NOMO-1 treated with dmso at 0.1 percent for 144 hours (cell line): ENCODE measurements around the gene IFT57.
A peak's percentile ranks its signal among the peaks of the same experiment; 100 is the strongest.
"Not testable (repeated sequence)": the region's sequence is repeated elsewhere in the genome, so short reads cannot be mapped to it uniquely, and the experiment has no call there.

Experiments
- DNase-seq: peaks from one replicate; lab custom pipeline; 2025; ENCODE audit not compliant: unreplicated experiment; lab: John Stamatoyannopoulos, UW

IFT57 gene

DNA sequence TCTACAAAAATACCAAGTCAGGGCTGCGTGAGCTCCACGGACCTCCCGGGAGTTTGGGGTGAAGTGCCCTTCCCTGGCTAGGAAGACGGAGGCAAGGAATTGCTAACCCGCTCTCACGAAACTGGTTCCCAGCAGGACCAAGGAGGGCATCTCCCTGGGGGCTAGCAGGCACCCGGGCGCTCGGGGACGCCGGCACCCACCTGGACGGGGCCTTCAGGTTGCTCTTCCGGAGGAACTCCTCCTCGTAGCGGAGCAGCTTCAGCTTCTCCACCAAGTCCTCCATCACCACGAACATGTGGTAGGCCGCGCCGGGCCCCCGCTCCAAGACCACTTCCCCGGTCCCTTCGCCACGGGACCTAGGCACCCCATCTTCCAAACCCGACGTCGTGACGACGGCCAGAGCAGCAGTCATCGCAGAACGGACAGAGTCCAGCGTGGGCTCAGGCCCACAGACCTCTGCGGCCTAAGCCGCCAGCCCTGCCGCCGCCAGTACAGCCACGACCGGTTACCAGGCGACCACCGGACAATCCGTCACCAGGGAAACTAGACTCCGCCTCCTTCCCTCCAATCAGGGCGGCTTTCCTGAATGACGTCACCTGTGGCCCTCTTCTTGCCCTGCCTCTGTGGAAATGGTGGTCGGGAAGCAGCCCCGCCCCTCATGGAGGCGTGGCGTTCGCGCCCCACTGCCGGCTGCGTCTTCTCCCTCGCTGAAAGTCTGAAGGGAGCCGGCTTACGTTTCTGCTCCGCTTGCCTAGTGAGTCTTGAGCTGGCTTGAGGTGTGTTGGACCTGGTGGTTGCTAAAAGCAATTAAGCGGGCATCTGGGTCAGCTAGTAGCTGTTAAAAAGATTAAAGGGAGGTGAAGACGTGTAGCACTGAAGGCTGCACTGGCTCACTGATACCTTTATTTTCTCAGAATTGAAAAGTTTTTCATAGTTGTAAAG is at the start of gene IFT57:
IFT57 (minus strand) TSS at position 514 of the 942 bp plus-strand sequence; CDS start at position 412, 102 bp downstream.
- peak; percentile 97 for DNase-seq

- no peak for DNase-seq
Observed at GRCh38 chr3:108271626-108272025, 49.4 kb upstream of the IFT57 start.

DNA sequence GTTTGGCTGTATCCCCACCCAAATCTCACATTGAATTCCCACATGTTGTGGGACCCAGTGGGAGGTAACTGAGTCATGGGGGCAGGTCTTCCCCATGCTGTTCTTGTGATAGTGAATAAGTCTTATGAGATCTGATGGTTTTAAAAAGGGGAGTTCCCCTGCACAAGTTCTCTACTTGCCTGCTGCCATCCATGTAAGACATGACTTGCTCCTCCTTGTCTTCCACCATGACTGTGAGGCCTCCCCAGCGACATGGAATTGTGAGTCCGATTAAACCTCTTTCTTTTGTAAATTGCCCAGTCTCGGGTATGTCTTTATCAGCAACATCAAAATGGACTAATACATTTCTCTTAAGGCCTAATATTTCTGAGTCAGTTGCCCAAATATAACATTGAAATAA is 46.0 kb upstream of the IFT57 start:
- DNase-seq = not testable (repeated sequence)

DNA sequence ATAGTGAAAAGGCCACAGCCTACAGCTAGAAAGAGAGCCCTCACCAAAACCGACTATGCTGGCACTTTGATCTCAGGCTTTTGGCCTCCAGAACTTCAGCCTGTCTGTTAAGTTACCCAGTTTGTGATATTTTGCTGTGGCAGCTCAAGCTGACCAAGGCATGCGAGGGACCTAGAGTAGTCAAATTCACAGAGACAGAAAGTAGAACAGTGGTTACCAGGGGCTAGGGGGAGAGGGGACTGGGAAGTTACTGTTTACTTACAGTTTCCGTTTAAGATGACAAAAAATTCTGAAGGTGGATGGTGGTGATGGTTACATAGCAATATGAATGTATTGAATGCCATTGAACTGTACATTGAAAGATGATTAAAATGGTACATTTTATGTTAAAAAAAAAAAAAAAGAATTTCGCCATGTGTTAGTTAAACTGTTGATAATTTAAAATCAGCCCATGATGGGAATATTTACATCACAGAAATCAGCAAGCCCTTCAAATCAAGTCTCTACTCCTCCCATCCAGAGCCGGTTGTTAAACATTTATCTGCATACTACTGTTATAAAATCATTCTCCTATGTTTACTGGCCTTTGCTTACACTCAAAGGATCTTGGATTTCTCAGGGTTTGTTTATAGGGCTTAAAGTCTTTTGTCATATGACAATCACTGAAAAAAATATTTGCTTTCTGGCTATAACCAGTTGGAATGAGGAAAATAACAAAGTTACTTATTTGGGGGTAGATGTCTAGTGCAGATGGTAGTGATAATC is 42.5 kb upstream of the IFT57 start:
- DNase-seq = not testable (repeated sequence)

GRCh38 chr3:108255131-108255530 is 32.9 kb upstream of the IFT57 start:
- no peak for DNase-seq

GRCh38 chr3:108251844-108252243 is 29.6 kb upstream of the IFT57 start:
- DNase-seq = no peak

- DNase-seq = no peak
Observed at GRCh38 chr3:108251265-108251664, 29.0 kb upstream of the IFT57 start.

GRCh38 chr3:108250626-108251025 is 28.4 kb upstream of the IFT57 start:
- DNase-seq = no peak

DNA sequence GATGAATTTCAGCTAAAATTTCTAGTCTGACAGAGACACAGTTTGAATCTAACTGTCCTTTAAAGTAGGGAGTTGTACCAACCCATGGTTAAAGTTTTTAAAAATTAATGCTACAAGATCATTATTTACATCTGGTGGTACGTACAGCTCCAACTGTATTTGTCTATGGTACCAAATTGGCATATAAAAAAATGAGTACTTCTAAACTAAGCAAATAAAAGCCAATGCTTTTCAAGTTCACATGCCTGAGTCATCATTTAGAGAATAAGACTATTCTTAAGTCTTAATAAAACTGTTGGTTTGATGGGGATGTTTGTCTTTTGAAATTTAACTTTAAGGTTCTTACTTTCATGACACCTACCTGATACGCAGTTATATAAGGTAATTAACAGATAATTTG is 21.0 kb upstream of the IFT57 start:
- DNase-seq = no peak

- DNase-seq = no peak
Observed at GRCh38 chr3:108242776-108243175, 20.6 kb upstream of the IFT57 start.

DNA sequence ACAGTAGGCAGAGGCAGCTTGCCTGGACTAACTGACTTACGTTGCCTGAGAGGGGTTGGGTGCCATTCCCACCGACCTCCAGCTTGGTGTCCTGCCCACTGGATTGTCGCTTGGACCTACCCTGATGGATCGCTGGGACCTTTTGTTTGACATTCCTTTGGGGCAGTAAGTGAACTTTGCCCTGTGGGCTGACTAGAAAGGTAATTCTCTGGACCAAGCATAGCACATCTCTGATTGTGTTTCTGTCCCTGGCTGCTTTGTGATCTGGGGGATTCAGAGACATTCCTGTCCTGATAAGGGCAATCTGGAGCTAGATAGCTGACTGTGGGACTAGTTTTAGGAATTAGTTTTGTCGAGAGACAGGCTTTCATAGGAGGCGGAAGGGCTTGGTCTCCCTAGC is 19.5 kb upstream of the IFT57 start:
- DNase-seq = no peak

- no peak for DNase-seq
Observed at GRCh38 chr3:108241146-108241545, 18.9 kb upstream of the IFT57 start.

- DNase-seq = no peak
Observed at GRCh38 chr3:108239082-108239481, 16.9 kb upstream of the IFT57 start.

DNA sequence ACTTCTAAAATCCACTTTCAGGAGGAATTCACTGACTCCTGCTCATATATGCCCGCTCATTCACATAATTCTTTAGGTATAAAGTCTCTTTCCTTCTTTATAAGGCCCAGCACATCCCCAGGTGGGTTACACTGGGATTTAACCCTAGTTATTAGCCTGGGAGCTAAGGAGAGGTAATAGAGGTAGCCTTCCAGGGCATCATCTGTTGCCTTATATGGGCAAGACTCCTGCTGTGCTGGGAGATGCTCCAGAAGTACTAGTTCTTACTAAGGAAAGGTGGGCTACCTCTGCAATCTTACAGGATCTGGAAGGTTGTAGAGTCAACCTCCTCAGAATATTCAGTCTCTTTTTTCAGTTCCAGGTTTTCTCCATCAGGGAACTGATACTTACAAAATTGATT is 13.1 kb upstream of the IFT57 start:
- no peak for DNase-seq

- DNase-seq = no peak
Observed at GRCh38 chr3:108234387-108234957, 12.2 kb upstream of the IFT57 start.

DNA sequence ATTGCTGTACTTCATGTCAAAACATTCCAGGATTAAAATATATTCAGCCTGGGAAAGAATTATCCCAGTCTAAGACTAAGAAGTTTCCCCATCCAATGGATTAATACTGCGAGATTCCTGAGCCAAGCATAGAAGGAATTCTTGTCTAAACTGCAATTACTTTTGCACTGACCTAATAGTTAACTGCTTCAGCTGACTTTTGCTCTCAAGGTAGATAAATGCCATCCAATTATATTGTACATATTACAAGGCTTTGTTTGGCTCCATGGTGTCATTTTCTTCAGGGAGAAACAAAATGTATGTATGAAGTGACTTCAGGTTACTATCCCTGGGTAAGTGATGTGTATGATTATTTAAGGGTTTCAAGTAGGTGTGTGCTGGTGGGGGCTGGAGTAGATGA is 6.1 kb upstream of the IFT57 start:
- DNase-seq = no peak

GRCh38 chr3:108227131-108227530 is 4.9 kb upstream of the IFT57 start:
- DNase-seq = peak; percentile 66

GRCh38 chr3:108225221-108225620 is 3.0 kb upstream of the IFT57 start:
- no peak for DNase-seq

DNA sequence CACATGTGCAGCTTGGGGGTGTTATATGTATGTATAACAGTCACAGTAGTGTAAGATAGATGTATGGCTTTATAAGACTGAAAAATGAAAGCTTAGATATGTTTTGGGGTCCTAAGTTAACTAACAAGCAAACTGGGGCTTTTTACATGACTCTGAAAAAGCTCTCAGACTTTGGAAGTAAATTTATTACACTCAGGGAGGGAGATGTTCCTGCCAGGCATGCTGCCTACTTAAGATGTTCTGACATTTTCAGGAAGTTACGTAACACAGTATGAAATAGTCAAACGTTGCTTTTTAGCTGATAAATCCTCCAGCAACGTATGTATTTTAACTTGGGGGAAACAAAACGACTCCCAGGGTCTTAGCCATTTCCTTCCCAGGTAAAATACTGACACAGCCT is 1.7 kb upstream of the IFT57 start:
- peak; percentile 53 for DNase-seq

DNA sequence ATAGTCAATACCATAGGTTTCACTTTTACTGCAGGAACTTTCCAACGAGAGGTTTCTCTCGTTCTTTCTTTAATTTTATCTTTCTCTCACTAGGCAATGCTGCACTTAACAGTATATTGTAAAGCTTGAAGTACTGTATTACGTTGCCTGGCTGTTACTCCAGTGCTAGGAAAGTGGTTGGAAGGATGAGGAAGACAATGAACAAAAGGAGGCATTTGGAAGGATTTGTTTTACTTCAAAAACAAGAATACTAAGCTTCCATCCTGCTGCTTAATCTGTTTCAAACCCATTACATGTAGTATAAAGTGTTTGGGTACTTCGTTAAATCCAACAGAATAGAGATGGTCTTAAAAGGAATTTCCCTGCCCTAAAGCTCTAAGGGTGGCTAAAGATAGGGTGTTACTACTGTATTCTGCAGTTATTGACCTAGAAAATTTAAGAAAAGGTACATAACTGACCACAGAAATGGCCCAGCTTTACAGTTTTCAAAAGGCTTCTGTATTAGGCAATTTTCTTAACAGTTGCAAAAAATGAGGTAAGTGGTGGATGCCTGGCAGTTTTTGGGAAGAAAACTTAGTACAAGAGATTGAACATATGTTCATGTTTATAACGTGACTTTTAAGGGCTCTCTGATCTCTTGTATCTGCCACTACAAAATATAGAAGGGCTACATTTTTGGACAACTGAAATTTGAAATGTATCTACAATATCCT is 785 bp upstream of the IFT57 start:
- DNase-seq = no peak

DNA sequence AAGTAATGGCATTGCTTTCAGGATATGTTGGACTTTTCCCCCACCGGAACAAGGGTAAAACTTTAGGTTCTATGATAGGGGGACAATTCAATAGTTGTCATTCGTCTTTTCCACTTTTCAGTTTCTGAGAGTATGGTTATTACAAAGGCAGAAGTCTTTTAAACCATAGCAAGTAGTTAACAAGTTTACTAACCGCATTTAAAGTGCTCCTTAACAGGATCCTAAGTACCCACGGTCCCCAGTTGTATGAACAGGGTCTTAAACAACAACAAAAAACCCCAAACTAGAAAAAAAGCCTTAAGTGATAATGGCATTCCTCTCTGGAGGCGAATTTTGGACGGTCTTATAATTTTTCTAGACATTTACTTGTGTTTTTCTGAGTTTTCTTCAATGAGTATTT is 831 bp downstream of the IFT57 start:
- no peak for DNase-seq
